GM12878 (cell line): Measurements from ENCODE around the gene SRSF10. TPM values are rescaled to one million over a fixed set of nuclear protein-coding genes. Genes with fewer than 3 reads are reported as not detected.
A peak's percentile ranks its signal among the peaks of the same experiment; 100 is the strongest.

Source experiments
- CREB1 ChIP-seq: IDR thresholded peaks from 2 replicates; pipeline ENCODE4 v1.6.1; 2012; ENCODE audit warnings: low read depth, mild to moderate bottlenecking, inconsistent platforms
- CREM ChIP-seq: IDR thresholded peaks from 2 replicates; pipeline ENCODE4 v1.6.1; 2014; ENCODE audit warnings: antibody characterized with exemption, low read depth
- EP300 ChIP-seq, 2 experiments: fragments of 150-350 bp in 1 of 2; IDR thresholded peaks; 2 replicates each; pipeline ENCODE4 v1.6.1; 2011 to 2012; ENCODE audit warnings: low read depth in 2 of 2, low read length in 2 of 2, borderline replicate concordance in 1 of 2, improper control_type of control experiment in 1 of 2, inconsistent platforms in 1 of 2; ENCODE audit not compliant: control insufficient read depth in 1 of 2
- FOXK2 ChIP-seq: fragments of 450-650 bp; IDR thresholded peaks from 2 replicates; pipeline ENCODE4 v1.6.1; 2017; ENCODE audit warnings: mild to moderate bottlenecking, moderate library complexity
- HCFC1 ChIP-seq: fragments of 150-350 bp; IDR thresholded peaks from 2 replicates; pipeline ENCODE4 v1.6.1; 2014; ENCODE audit warnings: low read length
- IRF4 ChIP-seq: IDR thresholded peaks from 2 replicates; pipeline ENCODE4 v1.6.1; 2011; ENCODE audit warnings: low read depth, low read length
- NBN ChIP-seq: fragments of 450-650 bp; IDR thresholded peaks from 2 replicates; pipeline ENCODE4 v1.6.1; 2016
- NFYA ChIP-seq: IDR thresholded peaks from 2 replicates; pipeline ENCODE4 v1.6.1; 2011; ENCODE audit warnings: low read depth, mild to moderate bottlenecking, low read length, improper control_type of control experiment, borderline replicate concordance
- RFX5 ChIP-seq: IDR thresholded peaks from 2 replicates; pipeline ENCODE4 v1.6.1; 2011; ENCODE audit warnings: low read depth, low read length, improper control_type of control experiment
- SIN3A ChIP-seq: IDR thresholded peaks from 2 replicates; pipeline ENCODE4 v1.6.1; 2012; ENCODE audit warnings: low read depth, low read length, improper control_type of control experiment
- SREBF2 ChIP-seq: IDR thresholded peaks from 2 replicates; pipeline ENCODE4 v1.6.1; 2012; ENCODE audit warnings: mild to moderate bottlenecking, low read length
- TAF1 ChIP-seq: IDR thresholded peaks from 2 replicates; pipeline ENCODE4 v1.6.1; 2011; ENCODE audit warnings: mild to moderate bottlenecking, low read depth, low read length, borderline replicate concordance
- TCF12 ChIP-seq: IDR thresholded peaks from 2 replicates; pipeline ENCODE4 v1.6.1; 2011; ENCODE audit warnings: low read depth, mild to moderate bottlenecking, low read length
- TCF7 ChIP-seq: IDR thresholded peaks from 2 replicates; pipeline ENCODE4 v1.6.1; 2014; ENCODE audit warnings: antibody characterized with exemption, borderline replicate concordance
- ZNF274 ChIP-seq: IDR thresholded peaks from one replicate; pipeline ENCODE4 v1.8.0; 2011; ENCODE audit not compliant: insufficient read length, insufficient read depth
- ZNF687 ChIP-seq: fragments of 450-650 bp; IDR thresholded peaks from 2 replicates; pipeline ENCODE4 v1.6.1; 2017; ENCODE audit warnings: mild to moderate bottlenecking, moderate library complexity
- polyA plus RNA-seq, 11 experiments: library from polyadenylated mRNA; depleted of rRNA in 4 of 11; unstranded in 6 of 11; stranded (reverse) in 5 of 11; fragments of >200 nt; fragmentation: Nextera tagmentation in 4 of 11; fragmentation: Illumina TruSeq in 1 of 11; extraction: Ambion mirVana in 4 of 11; extraction: Trizol in 1 of 11; gene quantifications; 1 replicate in 1 of 11; 2 replicates in 10 of 11; pipeline versions ENCODE4 v1.2.1 to v1.2.3, GENCODE V29; 2011 to 2016; ENCODE audit warnings: inconsistent platforms in 2 of 11, missing spikeins in 2 of 11, low read depth in 1 of 11
- total RNA-seq, 4 experiments: library from RNA; depleted of rRNA in 3 of 4; stranded (reverse); fragments of >200 nt in 3 of 4; fragmentation: Illumina TruSeq in 1 of 4; extraction: Trizol in 1 of 4; gene quantifications; 2 replicates each; pipeline versions ENCODE4 v1.2.1 to v1.2.3, GENCODE V29; 2013 to 2021
- TF ChIP-seq, protein P1 (sequence below): fragments of 450-650 bp; formaldehyde crosslinking; IDR thresholded peaks from 2 replicates; pipeline ENCODE4 v1.4.0; 2022; ENCODE audit warnings: mild to moderate bottlenecking, moderate library complexity
- TF ChIP-seq, protein P2 (sequence below): IDR thresholded peaks from 2 replicates; pipeline ENCODE4 v1.6.1; 2011; ENCODE audit warnings: borderline replicate concordance, low read depth, mild to moderate bottlenecking, moderate library complexity, mixed read lengths, low read length; ENCODE audit not compliant: insufficient read depth; ENCODE audit errors: extremely low read length
- TF ChIP-seq, protein P3 (sequence below): fragments of 450-650 bp; formaldehyde crosslinking; IDR thresholded peaks from 2 replicates; pipeline ENCODE4 v1.4.0; 2020; ENCODE audit warnings: mild to moderate bottlenecking, moderate library complexity

The SRSF10 gene
- total and polyA plus RNA-seq, 10 of the 15 experiments (the other 5 are each of a cell fraction or from before 2014, with no cell fraction given): 157 to 279 (median 222) TPM

DNA sequence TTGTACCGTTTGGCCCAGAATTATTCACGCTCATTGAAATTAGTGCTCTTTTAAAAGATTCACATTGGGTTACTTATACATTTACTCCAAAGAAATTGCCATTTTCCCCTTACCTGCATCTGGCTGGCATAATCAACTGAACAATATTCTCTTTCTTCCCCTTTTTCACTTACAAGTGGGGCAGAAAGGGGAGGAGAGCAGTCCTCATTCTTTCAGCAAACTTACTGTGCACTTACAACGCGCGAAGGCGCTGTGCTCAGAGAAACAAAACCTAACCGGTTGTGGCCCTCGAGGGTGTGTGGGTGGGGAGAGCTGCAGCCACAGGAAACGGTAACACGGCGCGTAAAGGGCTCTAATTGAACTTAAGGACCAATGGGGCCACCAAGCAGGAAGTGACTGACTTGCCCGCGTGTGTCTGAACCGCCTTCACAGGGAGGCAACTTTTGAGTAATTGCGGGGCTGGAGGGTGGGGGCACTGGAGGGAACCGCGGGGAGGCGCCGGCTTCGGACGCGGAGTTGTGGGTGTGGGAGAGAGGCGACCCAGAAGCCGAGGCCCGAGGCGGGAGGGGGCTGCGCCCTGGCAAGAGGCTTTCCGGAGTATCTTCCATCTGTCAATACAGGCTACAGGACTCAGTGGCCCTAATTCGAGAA is 21.2 kb downstream of the SRSF10 start (continued):
- TF ChIP-seq ZNF687 (peak; percentile 66), CREM (peak; percentile 86), HCFC1 (peak; percentile 26; the same call in 1 of the 2 replicates), NFYA (no peak), SIN3A (peak; percentile 6; the same call in 1 of the 2 replicates), NBN (peak; percentile 76), SREBF2 (no peak), TAF1 (peak; percentile 94), TCF7 (peak; percentile 57; the same call in 1 of the 2 replicates), TCF12 (peak; percentile 66; the same call in 1 of the 2 replicates), CREB1 (peak; percentile 89), ZNF274 (no peak), RFX5 (peak; percentile 84; the same call in 1 of the 2 replicates), FOXK2 (no peak), IRF4 (0 out of 2 replicates have a peak, but pooled peaks have one; percentile 43), EP300 (IDR thresholded peaks at IDR 0.05; ENCODE audit: borderline replicate concordance in 1 of 2, control insufficient read depth in 1 of 2, low read depth in 2 of 2, low read length in 2 of 2) (peak; percentile 49 to 50; a peak in 2 of 4 replicates)
- TF ChIP-seq, protein P1, sequence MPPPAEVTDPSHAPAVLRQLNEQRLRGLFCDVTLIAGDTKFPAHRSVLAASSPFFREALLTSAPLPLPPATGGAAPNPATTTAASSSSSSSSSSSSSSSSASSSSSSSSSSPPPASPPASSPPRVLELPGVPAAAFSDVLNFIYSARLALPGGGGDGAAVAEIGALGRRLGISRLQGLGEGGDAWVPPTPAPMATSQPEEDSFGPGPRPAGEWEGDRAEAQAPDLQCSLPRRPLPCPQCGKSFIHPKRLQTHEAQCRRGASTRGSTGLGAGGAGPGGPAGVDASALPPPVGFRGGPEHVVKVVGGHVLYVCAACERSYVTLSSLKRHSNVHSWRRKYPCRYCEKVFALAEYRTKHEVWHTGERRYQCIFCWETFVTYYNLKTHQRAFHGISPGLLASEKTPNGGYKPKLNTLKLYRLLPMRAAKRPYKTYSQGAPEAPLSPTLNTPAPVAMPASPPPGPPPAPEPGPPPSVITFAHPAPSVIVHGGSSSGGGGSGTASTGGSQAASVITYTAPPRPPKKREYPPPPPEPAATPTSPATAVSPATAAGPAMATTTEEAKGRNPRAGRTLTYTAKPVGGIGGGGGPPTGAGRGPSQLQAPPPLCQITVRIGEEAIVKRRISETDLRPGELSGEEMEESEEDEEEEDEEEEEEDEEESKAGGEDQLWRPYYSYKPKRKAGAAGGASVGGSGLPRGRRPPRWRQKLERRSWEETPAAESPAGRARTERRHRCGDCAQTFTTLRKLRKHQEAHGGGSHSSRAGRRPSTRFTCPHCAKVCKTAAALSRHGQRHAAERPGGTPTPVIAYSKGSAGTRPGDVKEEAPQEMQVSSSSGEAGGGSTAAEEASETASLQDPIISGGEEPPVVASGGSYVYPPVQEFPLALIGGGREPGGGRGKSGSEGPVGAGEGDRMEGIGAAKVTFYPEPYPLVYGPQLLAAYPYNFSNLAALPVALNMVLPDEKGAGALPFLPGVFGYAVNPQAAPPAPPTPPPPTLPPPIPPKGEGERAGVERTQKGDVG (CRISPR knock-in tag): no peak
- TF ChIP-seq, protein P2, sequence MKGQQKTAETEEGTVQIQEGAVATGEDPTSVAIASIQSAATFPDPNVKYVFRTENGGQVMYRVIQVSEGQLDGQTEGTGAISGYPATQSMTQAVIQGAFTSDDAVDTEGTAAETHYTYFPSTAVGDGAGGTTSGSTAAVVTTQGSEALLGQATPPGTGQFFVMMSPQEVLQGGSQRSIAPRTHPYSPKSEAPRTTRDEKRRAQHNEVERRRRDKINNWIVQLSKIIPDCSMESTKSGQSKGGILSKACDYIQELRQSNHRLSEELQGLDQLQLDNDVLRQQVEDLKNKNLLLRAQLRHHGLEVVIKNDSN: no peak
- TF ChIP-seq, protein P3, sequence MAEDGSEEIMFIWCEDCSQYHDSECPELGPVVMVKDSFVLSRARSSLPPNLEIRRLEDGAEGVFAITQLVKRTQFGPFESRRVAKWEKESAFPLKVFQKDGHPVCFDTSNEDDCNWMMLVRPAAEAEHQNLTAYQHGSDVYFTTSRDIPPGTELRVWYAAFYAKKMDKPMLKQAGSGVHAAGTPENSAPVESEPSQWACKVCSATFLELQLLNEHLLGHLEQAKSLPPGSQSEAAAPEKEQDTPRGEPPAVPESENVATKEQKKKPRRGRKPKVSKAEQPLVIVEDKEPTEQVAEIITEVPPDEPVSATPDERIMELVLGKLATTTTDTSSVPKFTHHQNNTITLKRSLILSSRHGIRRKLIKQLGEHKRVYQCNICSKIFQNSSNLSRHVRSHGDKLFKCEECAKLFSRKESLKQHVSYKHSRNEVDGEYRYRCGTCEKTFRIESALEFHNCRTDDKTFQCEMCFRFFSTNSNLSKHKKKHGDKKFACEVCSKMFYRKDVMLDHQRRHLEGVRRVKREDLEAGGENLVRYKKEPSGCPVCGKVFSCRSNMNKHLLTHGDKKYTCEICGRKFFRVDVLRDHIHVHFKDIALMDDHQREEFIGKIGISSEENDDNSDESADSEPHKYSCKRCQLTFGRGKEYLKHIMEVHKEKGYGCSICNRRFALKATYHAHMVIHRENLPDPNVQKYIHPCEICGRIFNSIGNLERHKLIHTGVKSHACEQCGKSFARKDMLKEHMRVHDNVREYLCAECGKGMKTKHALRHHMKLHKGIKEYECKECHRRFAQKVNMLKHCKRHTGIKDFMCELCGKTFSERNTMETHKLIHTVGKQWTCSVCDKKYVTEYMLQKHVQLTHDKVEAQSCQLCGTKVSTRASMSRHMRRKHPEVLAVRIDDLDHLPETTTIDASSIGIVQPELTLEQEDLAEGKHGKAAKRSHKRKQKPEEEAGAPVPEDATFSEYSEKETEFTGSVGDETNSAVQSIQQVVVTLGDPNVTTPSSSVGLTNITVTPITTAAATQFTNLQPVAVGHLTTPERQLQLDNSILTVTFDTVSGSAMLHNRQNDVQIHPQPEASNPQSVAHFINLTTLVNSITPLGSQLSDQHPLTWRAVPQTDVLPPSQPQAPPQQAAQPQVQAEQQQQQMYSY (CRISPR knock-in tag): no peak
